MM.1S (cell line): Measurements from ENCODE around the gene ASPRV1.

Experiments
- DNase-seq: peaks from one replicate; pipeline ENCODE4 v3.0.0-alpha.2; 2015
- H2AFZ ChIP-seq: fragments of 300-600 bp; sonication (generic); 2 replicates; pipeline ENCODE4 v1.6.0; 2016; ENCODE audit warnings: antibody characterized with exemption, low read length
- H3F3A ChIP-seq: fragments of 300-600 bp; sonication (generic); 2 replicates; pipeline ENCODE4 v1.6.1; 2016; ENCODE audit warnings: mild to moderate bottlenecking, antibody characterized with exemption, low read length, moderate library complexity, mixed read lengths; ENCODE audit not compliant: insufficient read depth
- H3K27ac ChIP-seq: fragments of 300-600 bp; sonication (generic); 2 replicates; pipeline ENCODE4 v1.5.1; 2016; ENCODE audit warnings: mild to moderate bottlenecking, low read length
- H3K27me3 ChIP-seq: fragments of 300-600 bp; sonication (generic); replicated peaks from 2 replicates; pipeline ENCODE4 v1.6.0; 2016; ENCODE audit warnings: low read length; ENCODE audit not compliant: insufficient read depth
- H3K36me3 ChIP-seq: fragments of 300-600 bp; sonication (generic); replicated peaks from 2 replicates; pipeline ENCODE4 v1.6.1; 2016; ENCODE audit warnings: mild to moderate bottlenecking, low read length, mixed read lengths; ENCODE audit not compliant: insufficient read depth
- H3K4me1 ChIP-seq: fragments of 300-600 bp; sonication (generic); 2 replicates; pipeline ENCODE4 v1.6.1; 2016; ENCODE audit warnings: low read length, mixed read lengths
- H3K4me2 ChIP-seq: fragments of 300-600 bp; sonication (generic); 2 replicates; pipeline ENCODE4 v1.6.0; 2016; ENCODE audit warnings: low read depth, low read length
- H3K4me3 ChIP-seq: fragments of 300-600 bp; sonication (generic); 2 replicates; pipeline ENCODE4 v1.5.1; 2016; ENCODE audit warnings: low read length, mixed read lengths
- H3K79me2 ChIP-seq: fragments of 300-600 bp; sonication (generic); 2 replicates; pipeline ENCODE4 v1.6.1; 2016; ENCODE audit warnings: mixed run types, low read length, mixed read lengths
- H3K9ac ChIP-seq: fragments of 300-600 bp; sonication (generic); 2 replicates; pipeline ENCODE4 v1.6.1; 2016; ENCODE audit warnings: low read length, mixed read lengths
- H3K9me2 ChIP-seq: fragments of 300-600 bp; sonication (generic); replicated peaks from 2 replicates; pipeline ENCODE4 v1.6.1; 2016; ENCODE audit warnings: mild to moderate bottlenecking, low read length, mixed read lengths; ENCODE audit not compliant: insufficient read depth
- H3K9me3 ChIP-seq: fragments of 300-600 bp; sonication (generic); replicated peaks from 2 replicates; pipeline ENCODE4 v1.6.1; 2016; ENCODE audit warnings: mild to moderate bottlenecking, low read length, mixed read lengths; ENCODE audit not compliant: insufficient read depth
- H4K20me1 ChIP-seq: fragments of 300-600 bp; sonication (generic); 2 replicates; pipeline ENCODE4 v1.6.1; 2016; ENCODE audit warnings: mild to moderate bottlenecking, low read length, moderate library complexity, mixed read lengths; ENCODE audit not compliant: insufficient read depth
- CTCF ChIP-seq: fragments of 300-600 bp; sonication (generic); IDR thresholded peaks from 2 replicates; pipeline ENCODE4 v1.5.1; 2016; ENCODE audit warnings: antibody characterized with exemption, low read length, mixed read lengths
- EZH2 ChIP-seq: fragments of 300-600 bp; sonication (generic); optimal IDR thresholded peaks from 2 replicates; pipeline ENCODE3; 2017; ENCODE audit warnings: low read depth, mild to moderate bottlenecking, antibody characterized with exemption, low read length, mixed read lengths
- EZH2phosphoT487 ChIP-seq: fragments of 300-600 bp; sonication (generic); IDR thresholded peaks from 2 replicates; pipeline ENCODE4 v1.6.1; 2018; ENCODE audit warnings: antibody characterized with exemption, low read length

ASPRV1 gene

GRCh38 chr2:69985688-69986087 is 24.3 kb upstream of the ASPRV1 start:
- Histone ChIP-seq H2AFZ (no peak overlapping the region), H3K4me3 (no peak overlapping the region), H3K9ac (no peak overlapping the region), H3K9me2 (no peaks in the 10 kb centered on the region), H3K36me3 (no peaks in the 10 kb centered on the region), H3F3A (no peaks in the 10 kb centered on the region), H3K4me1 (no peaks in the 10 kb centered on the region), H4K20me1 (no peaks in the 10 kb centered on the region), H3K27ac (no peak overlapping the region), H3K4me2 (no peak overlapping the region), H3K9me3 (no peaks in the 10 kb centered on the region), H3K79me2 (no peaks in the 10 kb centered on the region), H3K27me3 (no peaks in the 10 kb centered on the region)
- no peak for DNase-seq
- TF ChIP-seq CTCF (no peak), EZH2phosphoT487 (no peak), EZH2 (no peak)

GRCh38 chr2:69985216-69985615 is 23.8 kb upstream of the ASPRV1 start:
- H3K4me1 ChIP-seq, result no peaks in the 10 kb centered on the region
- DNase-seq, result no peak
- H2AFZ ChIP-seq, result no peak overlapping the region
- H4K20me1 ChIP-seq, result no peaks in the 10 kb centered on the region
- TF ChIP-seq CTCF (no peak), EZH2 (no peak), EZH2phosphoT487 (no peak)
- no peak overlapping the region for H3K27ac ChIP-seq
- H3K79me2 ChIP-seq, result no peaks in the 10 kb centered on the region
- H3K4me2 ChIP-seq, result no peak overlapping the region
- H3K9me3 ChIP-seq, result no peaks in the 10 kb centered on the region
- H3K4me3 ChIP-seq, result no peak overlapping the region
- H3K9ac ChIP-seq, result no peak overlapping the region
- no peaks in the 10 kb centered on the region for H3K27me3 ChIP-seq
- no peaks in the 10 kb centered on the region for H3K36me3 ChIP-seq
- H3K9me2 ChIP-seq, result no peaks in the 10 kb centered on the region
- H3F3A ChIP-seq, result no peaks in the 10 kb centered on the region

- Histone ChIP-seq H3K9me2 (no peaks in the 10 kb centered on the region), H3F3A (no peaks in the 10 kb centered on the region), H4K20me1 (no peaks in the 10 kb centered on the region)
Measured at GRCh38 chr2:69983392-69983966, 22.0 kb upstream of the ASPRV1 start.

More at GRCh38 chr2:69983392-69983966, 22.0 kb upstream of the ASPRV1 start:
- no peak for DNase-seq
- Histone ChIP-seq H3K9me3 (no peaks in the 10 kb centered on the region), H3K27ac (no peak overlapping the region), H3K36me3 (no peaks in the 10 kb centered on the region), H2AFZ (no peak overlapping the region), H3K4me3 (no peak overlapping the region), H3K4me1 (no peaks in the 10 kb centered on the region), H3K9ac (no peak overlapping the region), H3K27me3 (no peaks in the 10 kb centered on the region), H3K4me2 (no peak overlapping the region), H3K79me2 (no peaks in the 10 kb centered on the region)
- TF ChIP-seq EZH2phosphoT487 (no peak), CTCF (no peak), EZH2 (no peak)
